Fibroblast of lung (primary cell): ENCODE measurements around the gene ESRRA. TPM values are rescaled to one million over a fixed set of nuclear protein-coding genes. Genes with fewer than 3 reads are reported as not detected.

ENCODE experiments used
- DNase-seq, 2 donors: peaks; one replicate each; pipeline versions ENCODE4 v3.0.0 to v3.0.0-alpha.2; 2010; ENCODE audit warnings: low read depth in 2 of 2
- H2AFZ ChIP-seq: 2 replicates; pipeline ENCODE4 v1.5.1; 2012; ENCODE audit warnings: low read length, control low read depth, inconsistent platforms
- H3K27ac ChIP-seq: 2 replicates; pipeline ENCODE4 v1.5.1; 2011; ENCODE audit warnings: low read length, control low read depth; ENCODE audit not compliant: insufficient read depth
- H3K27me3 ChIP-seq: 2 replicates; pipeline ENCODE4 v1.5.1; 2011; ENCODE audit warnings: mild to moderate bottlenecking, low read length; ENCODE audit not compliant: control insufficient read depth, insufficient read depth
- H3K36me3 ChIP-seq: 2 replicates; pipeline ENCODE4 v1.5.1; 2011; ENCODE audit warnings: low read length; ENCODE audit not compliant: control insufficient read depth, insufficient read depth
- H3K4me1 ChIP-seq: 2 replicates; pipeline ENCODE4 v1.5.1; 2011; ENCODE audit warnings: low read length; ENCODE audit not compliant: control insufficient read depth, insufficient read depth; ENCODE audit errors: extremely low read depth
- H3K4me2 ChIP-seq: 2 replicates; pipeline ENCODE4 v1.5.1; 2011; ENCODE audit warnings: low read length, control low read depth; ENCODE audit not compliant: insufficient read depth; ENCODE audit errors: extremely low read depth
- H3K4me3 ChIP-seq, 4 experiments: fragments of 200-600 bp in 1 of 4; sonication (generic) in 1 of 4; replicated peaks in 1 of 4; 2 replicates each; pipeline ENCODE4 v1.5.1; 2011 to 2016; ENCODE audit warnings: low read length in 4 of 4, low read depth in 3 of 4, mild to moderate bottlenecking in 3 of 4, control low read depth in 2 of 4, inconsistent platforms in 1 of 4, mixed read lengths in 1 of 4; ENCODE audit not compliant: insufficient read depth in 1 of 4; ENCODE audit errors: control extremely low read depth in 1 of 4
- H3K79me2 ChIP-seq: 2 replicates; pipeline ENCODE4 v1.5.1; 2012; ENCODE audit warnings: mild to moderate bottlenecking, low read length, inconsistent platforms; ENCODE audit not compliant: control insufficient read depth, insufficient read depth
- H3K9ac ChIP-seq: 2 replicates; pipeline ENCODE4 v1.5.1; 2011; ENCODE audit warnings: mild to moderate bottlenecking, low read length, control low read depth; ENCODE audit not compliant: insufficient read depth
- H3K9me3 ChIP-seq: 2 replicates; pipeline ENCODE4 v1.5.1; 2012; ENCODE audit warnings: low read depth, low read length; ENCODE audit not compliant: control insufficient read depth, insufficient read depth
- H4K20me1 ChIP-seq: 2 replicates; pipeline ENCODE4 v1.5.1; 2011; ENCODE audit warnings: low read length; ENCODE audit not compliant: control insufficient read depth, insufficient read depth; ENCODE audit errors: extremely low read depth
- EZH2 ChIP-seq: IDR thresholded peaks from 2 replicates; pipeline ENCODE4 v1.5.1; 2012; ENCODE audit warnings: low read length, control low read depth, mild to moderate bottlenecking; ENCODE audit errors: missing control alignments
- polyA plus RNA-seq, 2 donors: library from polyadenylated mRNA; depleted of rRNA in 1 of 2; stranded (reverse) in 1 of 2; unstranded in 1 of 2; fragments of >200 nt; gene quantifications; 2 replicates each; pipeline ENCODE4 v1.2.1, GENCODE V29; 2011 to 2012; ENCODE audit warnings: missing spikeins in 1 of 2
- total RNA-seq: library from RNA; depleted of rRNA; stranded (reverse); fragments of >200 nt; gene quantifications from 2 replicates; pipeline ENCODE4 v1.2.1, GENCODE V29; 2014
- TF ChIP-seq, protein P1 (sequence below), 2 donors: IDR thresholded peaks in 1 of 2; conservative IDR thresholded peaks in 1 of 2; 1 replicate in 1 of 2; 2 replicates in 1 of 2; pipeline ENCODE4 v1.5.1; 2011 to 2012; ENCODE audit warnings: low read length in 2 of 2, control low read depth in 1 of 2, inconsistent platforms in 1 of 2, low read depth in 1 of 2, mild to moderate bottlenecking in 1 of 2

ESRRA gene
- total and polyA plus RNA-seq, 2 donors (not counting 1 experiment from before 2014, with no cell fraction given): 6.7 to 32.5 TPM

DNA sequence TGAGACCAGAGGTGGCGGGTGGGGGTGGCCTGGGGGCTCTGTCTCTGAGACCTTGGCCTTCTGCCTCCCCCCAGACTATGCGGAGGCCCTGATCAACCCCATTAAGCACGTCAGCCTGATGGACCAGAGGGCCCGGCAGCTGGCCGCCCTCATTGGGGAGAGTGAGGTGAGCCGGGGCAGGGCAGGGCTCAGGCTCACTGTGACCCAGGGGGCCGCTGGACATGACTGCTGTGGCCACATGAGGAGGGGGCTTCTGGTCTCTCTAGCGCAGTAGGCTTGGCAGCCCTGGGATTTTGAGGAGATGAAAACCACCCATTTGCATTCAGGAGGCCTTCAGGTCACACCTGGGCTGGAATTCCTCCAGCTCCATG lies 41.4 kb upstream of the ESRRA start:
- no peak overlapping the region for H3K4me2 ChIP-seq
- H3K4me1 ChIP-seq: peaks cover 16% of the 10 kb centered on the region
- no peaks in the 10 kb centered on the region for H3K79me2 ChIP-seq
- DNase-seq: no peak
- no peak overlapping the region for H2AFZ ChIP-seq
- no peaks in the 10 kb centered on the region for H3K9me3 ChIP-seq
- H3K9ac ChIP-seq: no peak overlapping the region
- H4K20me1 ChIP-seq: no peaks in the 10 kb centered on the region
- TF ChIP-seq, protein P1, sequence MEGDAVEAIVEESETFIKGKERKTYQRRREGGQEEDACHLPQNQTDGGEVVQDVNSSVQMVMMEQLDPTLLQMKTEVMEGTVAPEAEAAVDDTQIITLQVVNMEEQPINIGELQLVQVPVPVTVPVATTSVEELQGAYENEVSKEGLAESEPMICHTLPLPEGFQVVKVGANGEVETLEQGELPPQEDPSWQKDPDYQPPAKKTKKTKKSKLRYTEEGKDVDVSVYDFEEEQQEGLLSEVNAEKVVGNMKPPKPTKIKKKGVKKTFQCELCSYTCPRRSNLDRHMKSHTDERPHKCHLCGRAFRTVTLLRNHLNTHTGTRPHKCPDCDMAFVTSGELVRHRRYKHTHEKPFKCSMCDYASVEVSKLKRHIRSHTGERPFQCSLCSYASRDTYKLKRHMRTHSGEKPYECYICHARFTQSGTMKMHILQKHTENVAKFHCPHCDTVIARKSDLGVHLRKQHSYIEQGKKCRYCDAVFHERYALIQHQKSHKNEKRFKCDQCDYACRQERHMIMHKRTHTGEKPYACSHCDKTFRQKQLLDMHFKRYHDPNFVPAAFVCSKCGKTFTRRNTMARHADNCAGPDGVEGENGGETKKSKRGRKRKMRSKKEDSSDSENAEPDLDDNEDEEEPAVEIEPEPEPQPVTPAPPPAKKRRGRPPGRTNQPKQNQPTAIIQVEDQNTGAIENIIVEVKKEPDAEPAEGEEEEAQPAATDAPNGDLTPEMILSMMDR (conservative IDR thresholded peaks at IDR 0.05 in 1 of 2, IDR thresholded peaks at IDR 0.05 in 1 of 2; ENCODE audit: low read depth in 1 of 2, low read length in 2 of 2): no peak
- no peak for TF ChIP-seq EZH2
- H3K36me3 ChIP-seq: peaks cover 44% of the 10 kb centered on the region
- no peak overlapping the region for H3K27ac ChIP-seq
- no peak overlapping the region for H3K4me3 ChIP-seq
- H3K27me3 ChIP-seq: no peaks in the 10 kb centered on the region

DNA sequence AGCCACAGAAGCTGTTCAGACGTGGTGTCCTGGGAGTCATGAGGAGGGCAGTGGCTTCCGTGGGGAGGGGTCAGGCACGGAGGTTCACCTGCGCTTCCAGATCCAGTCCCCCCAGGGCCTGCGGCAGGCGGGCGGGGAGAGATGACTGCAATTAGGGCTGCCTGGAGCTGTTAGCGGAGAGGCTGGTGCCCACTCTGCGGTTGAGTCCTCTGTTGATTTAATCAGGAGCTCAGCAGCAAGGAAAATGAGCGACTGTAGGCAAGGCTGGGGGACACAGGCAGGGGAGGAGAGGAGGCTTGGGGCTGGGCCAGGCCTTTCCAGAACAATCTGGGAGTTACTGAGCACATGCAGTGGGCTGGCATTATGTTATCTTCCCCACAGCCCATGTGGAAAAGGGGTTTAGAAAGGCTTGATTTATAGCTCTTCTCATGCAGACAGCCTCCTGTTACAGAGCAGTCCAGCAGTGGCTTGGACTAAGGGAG lies 40.9 kb upstream of the ESRRA start:
- Histone ChIP-seq H3K79me2 (no peaks in the 10 kb centered on the region), H3K9ac (no peak overlapping the region), H3K36me3 (peaks cover 41% of the 10 kb centered on the region), H3K4me1 (peaks cover 17% of the 10 kb centered on the region), H3K4me3 (no peak overlapping the region), H3K27me3 (no peaks in the 10 kb centered on the region), H3K27ac (no peak overlapping the region), H2AFZ (no peak overlapping the region), H3K4me2 (no peak overlapping the region), H4K20me1 (no peaks in the 10 kb centered on the region), H3K9me3 (no peaks in the 10 kb centered on the region)
- TF ChIP-seq EZH2: no peak
- TF ChIP-seq, protein P1 (conservative IDR thresholded peaks at IDR 0.05 in 1 of 2, IDR thresholded peaks at IDR 0.05 in 1 of 2; ENCODE audit: low read depth in 1 of 2, low read length in 2 of 2): no peak
- DNase-seq: no peak

GRCh38 chr11:64265176-64266160 lies 39.9 kb upstream of the ESRRA start:
- Histone ChIP-seq H3K9me3 (no peaks in the 10 kb centered on the region), H4K20me1 (no peaks in the 10 kb centered on the region), H3K9ac (no peak overlapping the region), H3K27me3 (no peaks in the 10 kb centered on the region), H3K36me3 (peaks cover 37% of the 10 kb centered on the region), H2AFZ (no peak overlapping the region), H3K4me1 (peaks cover 18% of the 10 kb centered on the region), H3K27ac (no peak overlapping the region), H3K4me2 (no peak overlapping the region), H3K79me2 (no peaks in the 10 kb centered on the region), H3K4me3 (no peak overlapping the region)
- no peak for DNase-seq
- TF ChIP-seq, protein P1 (conservative IDR thresholded peaks at IDR 0.05 in 1 of 2, IDR thresholded peaks at IDR 0.05 in 1 of 2; ENCODE audit: low read depth in 1 of 2, low read length in 2 of 2): no peak
- no peak for TF ChIP-seq EZH2
